WTC11 (cell line): ENCODE results near the gene NCKAP5. TPM values are rescaled to one million over a fixed set of nuclear protein-coding genes. Genes with fewer than 3 reads are reported as not detected.

Source experiments
- ATAC-seq: fragments of 200-7000 bp; cut with Tn5 transposase; 2 replicates; pipeline ENCODE4 v1.10.0; 2021; ENCODE audit warnings: mild to moderate bottlenecking, moderate library complexity
- CTCF ChIA-PET: fragments of 300-600 bp; sonication (Branson Sonifier 250); formaldehyde crosslinking; loops from one replicate; lab custom pipeline; 2021; ENCODE audit warnings: antibody characterized with exemption; lab: Charles Lee
- POLR2A ChIA-PET: fragments of 350-600 bp; sonication (Branson Sonifier 250); formaldehyde crosslinking; loops from one replicate; lab custom pipeline; 2021; ENCODE audit warnings: antibody characterized with exemption; lab: Charles Lee
- DNase-seq: peaks from one replicate; pipeline ENCODE4 v3.0.0; 2021; ENCODE audit warnings: low spot score
- H3K27ac Mint-ChIP-seq: 2 replicates; pipeline ENCODE4 v1.8.0; 2021; ENCODE audit warnings: mixed read lengths
- H3K27me3 Mint-ChIP-seq: 2 replicates; pipeline ENCODE4 v1.8.0; 2021; ENCODE audit warnings: low read depth, mild to moderate bottlenecking, moderate library complexity, mixed read lengths
- H3K36me3 Mint-ChIP-seq: 2 replicates; pipeline ENCODE4 v1.8.0; 2021; ENCODE audit warnings: mixed read lengths
- H3K4me1 Mint-ChIP-seq: 2 replicates; pipeline ENCODE4 v1.8.0; 2022; ENCODE audit warnings: mixed read lengths
- H3K4me3 Mint-ChIP-seq: 2 replicates; pipeline ENCODE4 v1.8.0; 2021; ENCODE audit warnings: mild to moderate bottlenecking, moderate library complexity, mixed read lengths
- H3K9me3 Mint-ChIP-seq: 2 replicates; pipeline ENCODE4 v1.8.0; 2021; ENCODE audit warnings: mixed read lengths
- AFF4 ChIP-seq: sonication (generic); formaldehyde crosslinking; IDR thresholded peaks from 2 replicates; pipeline ENCODE4 v1.8.1; 2023; ENCODE audit warnings: mild to moderate bottlenecking, missing genetic modification reagents, borderline replicate concordance
- ATF1 ChIP-seq: sonication (generic); formaldehyde crosslinking; IDR thresholded peaks from 2 replicates; pipeline ENCODE4 v1.8.1; 2023; ENCODE audit warnings: mild to moderate bottlenecking, moderate library complexity, missing genetic modification reagents
- E2F1 ChIP-seq: sonication (generic); formaldehyde crosslinking; IDR thresholded peaks from 2 replicates; pipeline ENCODE4 v1.8.0; 2022; ENCODE audit warnings: mild to moderate bottlenecking, missing genetic modification reagents
- ETV6 ChIP-seq: sonication (generic); formaldehyde crosslinking; IDR thresholded peaks from 2 replicates; pipeline ENCODE4 v1.8.1; 2022; ENCODE audit warnings: mild to moderate bottlenecking, missing genetic modification reagents
- FOXP1 ChIP-seq: sonication (generic); formaldehyde crosslinking; IDR thresholded peaks from 2 replicates; pipeline ENCODE4 v1.8.0; 2022; ENCODE audit warnings: missing genetic modification reagents, mild to moderate bottlenecking, moderate library complexity, borderline replicate concordance
- GRHL2 ChIP-seq: fragments of 250-450 bp; sonication (Bioruptor Pico); IDR thresholded peaks from 2 replicates; pipeline ENCODE4 v1.8.0; 2022; ENCODE audit warnings: mild to moderate bottlenecking, moderate library complexity; ENCODE audit not compliant: insufficient replicate concordance, severe bottlenecking
- IRF1 ChIP-seq: sonication (generic); formaldehyde crosslinking; IDR thresholded peaks from 2 replicates; pipeline ENCODE4 v1.8.0; 2023; ENCODE audit warnings: missing genetic modification reagents
- KAT7 ChIP-seq: sonication (generic); formaldehyde crosslinking; IDR thresholded peaks from 2 replicates; pipeline ENCODE4 v1.8.1; 2023; ENCODE audit warnings: missing genetic modification reagents, mild to moderate bottlenecking, borderline replicate concordance
- NFATC4 ChIP-seq: fragments of 250-450 bp; sonication (Bioruptor Pico); IDR thresholded peaks from 2 replicates; pipeline ENCODE4 v1.9.0; 2021; ENCODE audit warnings: mild to moderate bottlenecking
- NFE2L1 ChIP-seq: sonication (generic); formaldehyde crosslinking; IDR thresholded peaks from 2 replicates; pipeline ENCODE4 v1.8.1; 2023; ENCODE audit warnings: missing genetic modification reagents
- NR1H2 ChIP-seq: sonication (generic); formaldehyde crosslinking; IDR thresholded peaks from 2 replicates; pipeline ENCODE4 v1.9.0; 2021; ENCODE audit warnings: mild to moderate bottlenecking, moderate library complexity, missing genetic modification reagents
- NR2C2 ChIP-seq: sonication (generic); formaldehyde crosslinking; IDR thresholded peaks from 2 replicates; pipeline ENCODE4 v1.8.0; 2022; ENCODE audit warnings: mild to moderate bottlenecking, missing genetic modification reagents
- NR3C1 ChIP-seq: sonication (generic); formaldehyde crosslinking; conservative IDR thresholded peaks from 2 replicates; pipeline ENCODE4 v1.8.1; 2023; ENCODE audit warnings: low read depth, mild to moderate bottlenecking, missing genetic modification reagents
- SMAD4 ChIP-seq: sonication (generic); formaldehyde crosslinking; IDR thresholded peaks from 2 replicates; pipeline ENCODE4 v1.8.0; 2022; ENCODE audit warnings: mild to moderate bottlenecking, missing genetic modification reagents
- STAT6 ChIP-seq: sonication (generic); formaldehyde crosslinking; conservative IDR thresholded peaks from 2 replicates; pipeline ENCODE4 v1.8.1; 2023; ENCODE audit warnings: mild to moderate bottlenecking, low read depth, missing genetic modification reagents, moderate library complexity
- ZNF138 ChIP-seq: sonication (generic); formaldehyde crosslinking; conservative IDR thresholded peaks from 2 replicates; pipeline ENCODE4 v1.8.1; 2022; ENCODE audit warnings: mild to moderate bottlenecking, moderate library complexity, missing genetic modification reagents
- ZNF281 ChIP-seq: sonication (generic); formaldehyde crosslinking; IDR thresholded peaks from 2 replicates; pipeline ENCODE4 v1.8.0; 2023; ENCODE audit warnings: mild to moderate bottlenecking, missing genetic modification reagents
- ZNF317 ChIP-seq: sonication (generic); formaldehyde crosslinking; IDR thresholded peaks from 2 replicates; pipeline ENCODE4 v1.8.1; 2023; ENCODE audit warnings: low read depth, mild to moderate bottlenecking, moderate library complexity, missing genetic modification reagents, borderline replicate concordance
- ZNF671 ChIP-seq: fragments of 250-450 bp; sonication (Bioruptor Pico); IDR thresholded peaks from 2 replicates; pipeline ENCODE4 v1.8.0; 2021; ENCODE audit warnings: mild to moderate bottlenecking
- total RNA-seq: library from RNA; stranded (reverse); gene quantifications from 3 replicates; pipeline ENCODE4 v1.2.3, GENCODE V29; 2021
- TF ChIP-seq, protein P1 (sequence below): sonication (generic); formaldehyde crosslinking; IDR thresholded peaks from 2 replicates; pipeline ENCODE4 v1.8.0; 2022; ENCODE audit warnings: mild to moderate bottlenecking, missing genetic modification reagents

NCKAP5 gene
- total RNA-seq, 1 experiment from 2014 or later: 0.55 TPM

DNA sequence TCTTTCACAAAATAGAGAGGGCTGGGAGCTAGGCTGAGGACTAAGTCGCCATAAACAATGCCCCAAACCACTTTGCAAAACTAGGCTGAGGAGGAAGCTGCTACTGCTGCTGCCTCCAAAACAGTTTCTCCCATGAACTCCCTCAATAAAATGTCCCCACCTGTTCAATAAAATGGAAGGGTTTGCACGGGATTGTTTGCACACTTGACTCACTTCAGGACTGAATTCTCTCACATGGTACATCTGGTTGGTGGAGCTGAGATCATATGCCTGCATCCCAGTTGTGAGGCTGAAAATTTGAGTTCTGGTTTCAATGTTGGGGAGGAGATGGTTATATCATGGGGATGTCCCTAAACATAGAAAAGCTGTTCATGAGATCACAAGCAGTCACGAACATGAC lies 26.5 kb downstream of the NCKAP5 start:
- 0 out of 2 replicates have a peak, but pooled peaks cover 3% of the 10 kb centered on the region for H3K36me3 Mint-ChIP-seq
- DNase-seq (no peak), ATAC-seq (no peak)
- peaks cover 21% of the 10 kb centered on the region for H3K9me3 Mint-ChIP-seq
- no peak overlapping the region for H3K27ac Mint-ChIP-seq
- TF ChIP-seq NR3C1 (CRISPR knock-in tag) (no peak), NR2C2 (CRISPR knock-in tag) (no peak), ETV6 (CRISPR knock-in tag) (no peak), STAT6 (no peak), GRHL2 (no peak), ZNF281 (no peak), ATF1 (CRISPR knock-in tag) (no peak), ZNF317 (CRISPR knock-in tag) (no peak), NFE2L1 (no peak)
- TF ChIP-seq, protein P1, sequence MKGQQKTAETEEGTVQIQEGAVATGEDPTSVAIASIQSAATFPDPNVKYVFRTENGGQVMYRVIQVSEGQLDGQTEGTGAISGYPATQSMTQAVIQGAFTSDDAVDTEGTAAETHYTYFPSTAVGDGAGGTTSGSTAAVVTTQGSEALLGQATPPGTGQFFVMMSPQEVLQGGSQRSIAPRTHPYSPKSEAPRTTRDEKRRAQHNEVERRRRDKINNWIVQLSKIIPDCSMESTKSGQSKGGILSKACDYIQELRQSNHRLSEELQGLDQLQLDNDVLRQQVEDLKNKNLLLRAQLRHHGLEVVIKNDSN (CRISPR knock-in tag): no peak
- no peak overlapping the region for H3K4me3 Mint-ChIP-seq
- no peaks in the 10 kb centered on the region for H3K27me3 Mint-ChIP-seq
- H3K4me1 Mint-ChIP-seq: peaks cover 8% of the 10 kb centered on the region
- CTCF ChIA-PET: interaction anchor here (1.2 kb wide), 1 partner anchor 19 kb away, joined by 5 read pairs; no protein-coding TSS in a partner anchor
- POLR2A ChIA-PET: no interaction called here

GRCh38 chr2:133541376-133541775 lies 26.9 kb downstream of the NCKAP5 start:
- no peaks in the 10 kb centered on the region for H3K27me3 Mint-ChIP-seq
- ATAC-seq (no peak), DNase-seq (no peak)
- TF ChIP-seq E2F1 (CRISPR knock-in tag): no peak
- TF ChIP-seq AFF4 (CRISPR knock-in tag): no peak
- TF ChIP-seq FOXP1 (CRISPR knock-in tag): no peak
- no peak for TF ChIP-seq KAT7 (CRISPR knock-in tag)
- no peak for TF ChIP-seq IRF1 (CRISPR knock-in tag)
- no peak for TF ChIP-seq NR1H2
- no peak for TF ChIP-seq NFATC4 (CRISPR knock-in tag)
- no peak for TF ChIP-seq ZNF671 (CRISPR knock-in tag)
- TF ChIP-seq ZNF138 (CRISPR knock-in tag): no peak
- TF ChIP-seq SMAD4: no peak
- H3K36me3 Mint-ChIP-seq: 0 out of 2 replicates have a peak, but pooled peaks cover 3% of the 10 kb centered on the region
- peaks cover 19% of the 10 kb centered on the region for H3K9me3 Mint-ChIP-seq
- ChIA-PET POLR2A (no interaction called here), CTCF (interaction anchor here (1.2 kb wide), 1 partner anchor 20 kb away, joined by 5 read pairs; no protein-coding TSS in a partner anchor)
- no peak overlapping the region for H3K4me3 Mint-ChIP-seq
- no peak overlapping the region for H3K27ac Mint-ChIP-seq
- H3K4me1 Mint-ChIP-seq: peaks cover 4% of the 10 kb centered on the region
